ENCODE measurements around the gene MTX1.

DNA sequence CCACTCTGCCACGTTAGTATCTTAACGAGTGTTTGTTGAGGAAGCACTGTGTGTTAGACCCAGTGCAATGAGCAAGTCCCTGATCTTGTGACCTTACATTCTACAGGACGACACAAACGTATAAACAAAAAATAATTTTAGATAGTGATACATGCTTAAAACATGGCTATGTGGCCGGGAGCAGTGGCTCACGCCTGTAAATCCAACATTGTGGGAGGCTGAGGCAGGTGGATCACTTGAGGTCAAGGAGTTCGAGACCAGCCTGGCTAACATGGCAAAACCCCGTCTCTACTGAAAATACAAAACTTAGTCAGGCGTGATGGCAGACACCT, 19.6 kb downstream of the MTX1 start:
- TF ChIP-seq EZH2 (IDR thresholded peaks at IDR 0.05; ENCODE audit: insufficient read depth, poor library complexity, severe bottlenecking) (no peak), EZH2phosphoT487 (IDR thresholded peaks at IDR 0.05; ENCODE audit: insufficient read depth, low read depth) (no peak)

Data from GM23248 (cell line).